ENCODE results near the gene SHISA6. TPM values are rescaled to one million over a fixed set of nuclear protein-coding genes. Genes with fewer than 3 reads are reported as not detected.

The SHISA6 gene
- total RNA-seq, 1 experiment from 2014 or later = 2.9 TPM

GRCh38 chr17:11298401-11298800 is 57.4 kb downstream of the SHISA6 start:
- H3K9ac ChIP-seq (ENCODE audit: extremely low read depth, insufficient read length, low read length) = no peak overlapping the region
- H2BK120ac ChIP-seq (ENCODE audit: low read depth, low read length, poor library complexity, severe bottlenecking) = no peak overlapping the region
- H3K27ac ChIP-seq (ENCODE audit: insufficient read length, low read depth, low read length) = no peak overlapping the region
- H3K27me3 Mint-ChIP-seq (ENCODE audit: low read depth) = no peaks in the 10 kb centered on the region; the same call in none of the 2 replicates
- H3K18ac ChIP-seq (ENCODE audit: insufficient read length, low read depth, low read length) = no peak overlapping the region
- no peak for DNase-seq
- H3K4me3 Mint-ChIP-seq = no peak overlapping the region
- no peak overlapping the region for H2AK5ac ChIP-seq (ENCODE audit: insufficient read length, low read length)
- no peak overlapping the region for H3T11ph ChIP-seq (ENCODE audit: low read length)
- H2BK12ac ChIP-seq (ENCODE audit: insufficient read length, low read depth, low read length) = no peak overlapping the region
- H3K14ac ChIP-seq (ENCODE audit: insufficient read depth, low read length) = no peak overlapping the region
- H3K4ac ChIP-seq (ENCODE audit: low read depth, low read length) = no peak overlapping the region
- no CpG with 5 or more reads among the region's 1 CpG for WGBS (ENCODE audit: extremely low coverage, insufficient read length, low lambda C conversion rate)
- H3K9me3 ChIP-seq (ENCODE audit: control insufficient read depth, low read depth, low read length) = no peaks in the 10 kb centered on the region
- no peaks in the 10 kb centered on the region for H3K4me1 ChIP-seq (ENCODE audit: insufficient read depth, low read length)
- H3K36me3 Mint-ChIP-seq (ENCODE audit: insufficient read depth in 1 of 3, low read depth in 3 of 3) = peaks cover 0 to 7% (median 6%) of the 10 kb centered on the region in 3 experiments; a peak in 4 of 7 replicates
- no peak overlapping the region for H2AFZ ChIP-seq (ENCODE audit: low read length)
- H4K20me1 ChIP-seq (ENCODE audit: control insufficient read depth, insufficient read depth, insufficient read length) = no peaks in the 10 kb centered on the region
- no peak overlapping the region for H4K91ac ChIP-seq (ENCODE audit: insufficient read length, low read depth, low read length)
- no peak overlapping the region for H2BK5ac ChIP-seq (ENCODE audit: insufficient read length, low read length)
- H3K23ac ChIP-seq (ENCODE audit: insufficient read length, low read depth, low read length) = no peak overlapping the region
- H3K23me2 ChIP-seq (ENCODE audit: insufficient read length, low read depth, low read length, poor library complexity, severe bottlenecking) = no peaks in the 10 kb centered on the region
- H3K56ac ChIP-seq (ENCODE audit: insufficient read length, low read depth, low read length) = no peak overlapping the region
- no peak overlapping the region for H3K4me2 ChIP-seq (ENCODE audit: insufficient read depth, insufficient read length, low read length)
- H4K5ac ChIP-seq (ENCODE audit: insufficient read length, low read depth, low read length) = no peak overlapping the region
- no peaks in the 10 kb centered on the region for H3K27me3 ChIP-seq (ENCODE audit: insufficient read depth, low read length)
- no peak for TF ChIP-seq CTCF (conservative IDR thresholded peaks at IDR 0.05)
- no peak overlapping the region for H3K27ac Mint-ChIP-seq
- no peak overlapping the region for H2BK20ac ChIP-seq (ENCODE audit: low read depth, low read length, poor library complexity, severe bottlenecking)
- no peaks in the 10 kb centered on the region for H3K79me1 ChIP-seq (ENCODE audit: insufficient read depth, low read depth, low read length, poor library complexity, severe bottlenecking)
- H3K79me2 ChIP-seq (ENCODE audit: insufficient read depth, low read length) = no peaks in the 10 kb centered on the region
- peaks cover 7% of the 10 kb centered on the region in 2 experiments for H3K9me3 Mint-ChIP-seq
- no peaks in the 10 kb centered on the region for H3K4me1 Mint-ChIP-seq
- no peak overlapping the region for H4K8ac ChIP-seq (replicated peaks; ENCODE audit: insufficient read length, low read depth, low read length)
- H2BK15ac ChIP-seq (ENCODE audit: low read depth, low read length) = no peak overlapping the region
